VCaP (cell line): ENCODE results near the gene TAS2R14.

Experiments
- H3K27ac ChIP-seq: fragments of 450-650 bp; 2 replicates; pipeline ENCODE4 v1.5.1; 2017
- CTCF ChIP-seq: fragments of 450-650 bp; conservative IDR thresholded peaks from 2 replicates; pipeline ENCODE4 v1.5.1; 2017; ENCODE audit warnings: mild to moderate bottlenecking, moderate library complexity

TAS2R14 gene

GRCh38 chr12:10891937-10892336 is 47.1 kb downstream of the TAS2R14 start:
- TF ChIP-seq CTCF = no peak
- H3K27ac ChIP-seq = no peak overlapping the region

DNA sequence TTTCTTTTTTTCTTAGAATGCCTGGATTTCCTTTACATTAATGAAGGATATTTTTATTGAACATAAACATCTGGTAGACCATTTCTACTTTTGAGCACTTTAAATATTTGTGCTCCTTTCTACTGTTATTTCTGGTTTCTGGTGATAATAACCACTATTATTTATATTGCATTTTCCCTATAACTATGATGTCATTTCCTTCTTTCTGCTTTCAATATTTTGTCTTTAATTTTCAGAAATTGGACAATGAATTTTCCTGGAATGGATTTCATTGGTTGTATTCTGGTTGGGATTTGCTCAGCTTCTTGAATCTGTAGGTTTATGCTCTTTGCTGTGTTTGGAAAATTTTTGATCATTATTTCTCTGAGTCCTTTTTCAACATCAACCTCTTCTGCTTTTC is 49.8 kb downstream of the TAS2R14 start:
- TF ChIP-seq CTCF = no peak
- H3K27ac ChIP-seq = no peak overlapping the region
